ENCODE results near the gene VPS35L. TPM values are rescaled to one million over a fixed set of nuclear protein-coding genes. Genes with fewer than 3 reads are reported as not detected.

The VPS35L gene
- total and polyA plus RNA-seq, 2 experiments from 2014 or later: 48.0 to 54.6 TPM

- Histone ChIP-seq H4K20me1 (replicated peaks; ENCODE audit: insufficient read depth) (no peaks in the 10 kb centered on the region), H3K27me3 (ENCODE audit: insufficient read depth) (no peaks in the 10 kb centered on the region), H3F3A (replicated peaks; ENCODE audit: low read depth) (no peaks in the 10 kb centered on the region), H3K27ac (ENCODE audit: low read depth) (no peak overlapping the region), H3K4me2 (no peak overlapping the region), H3K4me1 (ENCODE audit: insufficient read depth) (no peaks in the 10 kb centered on the region), H3K36me3 (ENCODE audit: insufficient read depth) (no peaks in the 10 kb centered on the region), H3K9me2 (ENCODE audit: insufficient read depth) (no peaks in the 10 kb centered on the region), H3K79me2 (replicated peaks; ENCODE audit: insufficient read depth) (no peaks in the 10 kb centered on the region), H3K4me3 (no peak overlapping the region), H2AFZ (no peak overlapping the region)
- ATAC-seq (no peak), DNase-seq (ENCODE audit: low spot score) (no peak)
- Mint-ChIP-seq H3K4me3 (no peak overlapping the region), H3K36me3 (ENCODE audit: low read depth) (no peaks in the 10 kb centered on the region), H3K9me3 (no peaks in the 10 kb centered on the region), H3K27ac (no peak overlapping the region), H3K27me3 (ENCODE audit: insufficient read depth, low read depth, poor library complexity) (no peaks in the 10 kb centered on the region), H3K4me1 (no peaks in the 10 kb centered on the region)
- TF ChIP-seq EZH2phosphoT487 (IDR thresholded peaks at IDR 0.05; ENCODE audit: unreplicated experiment) (no peak), ZNF331 (CRISPR knock-in tag; IDR thresholded peaks at IDR 0.05; ENCODE audit: low read depth) (no peak), ZNF114 (CRISPR knock-in tag; IDR thresholded peaks at IDR 0.05) (no peak), POLR2AphosphoS5 (IDR thresholded peaks at IDR 0.05; ENCODE audit: low read depth) (no peak), CREB1 (CRISPR knock-in tag; IDR thresholded peaks at IDR 0.05; ENCODE audit: low read depth) (no peak), ZNF462 (CRISPR knock-in tag; IDR thresholded peaks at IDR 0.05) (no peak), CTCF (conservative IDR thresholded peaks at IDR 0.05; ENCODE audit: low read depth in 2 of 2) (no peak), NANOG (IDR thresholded peaks at IDR 0.05; ENCODE audit: borderline replicate concordance) (no peak), EZH2 (IDR thresholded peaks at IDR 0.05; ENCODE audit: low read depth, unreplicated experiment) (no peak), STAT1 (IDR thresholded peaks at IDR 0.05; ENCODE audit: unreplicated experiment) (no peak)
Measured at GRCh38 chr16:19618876-19619275, 63.4 kb downstream of the VPS35L start.
